ENCODE data around the gene SAMD11.
"Not testable (repeated sequence)": the region's sequence is repeated elsewhere in the genome, so short reads cannot be mapped to it uniquely, and the experiment has no call there.

SAMD11 gene

GRCh38 chr1:974687-975328 lies 51.1 kb downstream of the SAMD11 start:
- DNase-seq (ENCODE audit: low spot score) = no peak

- DNase-seq (ENCODE audit: low spot score) = no peak
Observed at GRCh38 chr1:975365-975764, 51.6 kb downstream of the SAMD11 start.

DNA sequence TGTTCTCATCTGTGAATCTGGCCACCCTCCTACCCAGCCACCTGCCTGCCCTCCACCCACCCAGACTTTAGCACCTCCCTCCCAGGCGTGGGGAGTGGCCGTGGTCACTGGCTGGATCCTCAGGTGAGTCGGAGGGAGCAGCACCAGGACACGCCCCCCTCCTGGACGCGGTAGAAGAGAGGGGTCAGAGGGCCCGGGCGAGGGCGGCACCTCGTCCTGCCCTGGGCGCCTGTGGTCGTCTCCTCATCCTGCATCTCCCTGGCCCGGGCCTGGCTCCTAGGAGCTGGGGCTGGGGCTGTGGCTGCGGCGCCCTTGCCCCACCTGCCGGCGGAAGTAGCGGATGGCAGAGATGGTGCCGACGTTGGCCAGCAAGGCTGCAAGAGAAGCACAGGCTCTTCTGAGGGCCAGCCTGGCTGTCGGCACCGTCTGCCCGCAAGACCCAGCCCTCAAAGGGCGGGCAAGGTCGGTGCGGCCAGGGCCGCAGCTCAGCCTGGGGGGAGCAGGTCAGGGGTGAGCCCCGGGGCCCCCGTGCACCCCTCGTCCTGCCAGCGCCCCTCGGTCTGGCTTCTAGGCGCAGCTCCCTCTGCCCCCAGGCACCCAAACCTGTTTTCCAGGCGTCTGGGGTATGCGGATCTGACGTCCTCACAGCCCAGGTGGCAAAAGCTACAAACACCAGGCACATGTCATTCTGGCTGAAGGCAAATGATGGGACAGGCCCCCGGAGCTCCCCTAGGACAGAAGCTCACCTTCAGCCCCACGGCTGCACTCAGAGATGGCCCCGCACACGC lies 52.4 kb downstream of the SAMD11 start:
- DNase-seq (ENCODE audit: low spot score) = peak; percentile 59

DNA sequence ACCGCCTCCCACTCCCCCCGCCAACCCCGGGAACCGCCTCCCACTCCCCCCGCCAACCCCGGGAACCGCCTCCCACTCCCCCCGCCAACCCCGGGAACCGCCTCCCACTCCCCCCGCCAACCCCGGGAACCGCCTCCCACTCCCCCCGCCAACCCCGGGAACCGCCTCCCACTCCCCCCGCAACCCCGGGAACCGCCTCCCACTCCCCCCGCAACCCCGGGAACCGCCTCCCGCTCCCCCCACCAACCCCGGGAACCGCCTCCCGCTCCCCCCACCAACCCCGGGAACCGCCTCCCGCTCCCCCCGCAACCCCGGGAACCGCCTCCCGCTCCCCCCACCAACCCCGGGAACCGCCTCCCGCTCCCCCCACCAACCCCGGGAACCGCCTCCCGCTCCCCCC lies 53.1 kb downstream of the SAMD11 start:
- DNase-seq (ENCODE audit: low spot score) = not testable (repeated sequence)

- DNase-seq (ENCODE audit: low spot score) = no peak
Observed at GRCh38 chr1:978069-978834, 54.5 kb downstream of the SAMD11 start.

DNA sequence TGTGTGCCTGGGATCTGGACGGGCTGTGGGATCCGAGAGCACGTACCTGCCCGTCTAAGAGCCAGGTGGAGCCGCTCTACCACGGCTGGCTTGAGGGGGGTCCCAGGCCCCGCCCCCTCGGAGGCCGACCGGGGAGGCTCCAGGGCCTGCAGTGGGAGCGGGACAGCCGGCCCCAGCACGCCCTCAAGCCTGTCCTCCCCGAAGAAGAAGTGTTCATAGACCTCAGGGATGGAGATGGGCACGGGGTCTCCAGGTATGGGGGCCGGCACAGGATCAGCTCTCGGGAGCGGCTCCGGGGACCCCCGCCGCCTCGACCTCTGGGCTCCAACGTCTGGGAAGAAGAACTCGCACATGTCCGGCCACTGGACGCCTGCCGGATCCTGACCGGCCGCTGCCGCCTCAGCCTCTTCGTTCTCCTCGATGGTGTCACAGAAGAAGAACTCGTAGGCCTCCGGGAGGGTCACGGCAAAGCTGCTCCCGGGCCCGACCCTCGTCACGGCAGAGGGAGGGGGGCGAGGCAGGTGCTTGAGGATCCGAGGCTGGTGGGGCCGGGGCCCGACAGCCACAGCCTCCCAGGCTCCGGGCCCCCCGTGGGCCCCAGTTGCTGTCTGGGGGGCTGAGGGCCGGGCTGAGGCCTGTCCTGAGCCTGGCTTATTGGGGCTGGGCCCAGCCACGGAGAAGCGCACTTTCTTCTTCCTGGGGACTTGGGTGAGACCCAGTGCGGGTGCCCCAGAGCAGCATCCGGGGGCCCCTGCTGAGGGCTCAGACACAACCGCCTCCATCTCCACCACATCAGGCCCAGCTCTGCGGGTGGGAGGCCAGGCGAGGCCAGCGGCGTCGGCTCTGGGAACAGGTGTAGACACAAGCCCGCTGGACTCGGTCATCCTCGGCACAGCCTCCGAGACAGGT lies 55.4 kb downstream of the SAMD11 start:
- DNase-seq (ENCODE audit: low spot score) = no peak

- DNase-seq (ENCODE audit: low spot score) = no peak
Observed at GRCh38 chr1:979744-980072, 56.0 kb downstream of the SAMD11 start.

DNA sequence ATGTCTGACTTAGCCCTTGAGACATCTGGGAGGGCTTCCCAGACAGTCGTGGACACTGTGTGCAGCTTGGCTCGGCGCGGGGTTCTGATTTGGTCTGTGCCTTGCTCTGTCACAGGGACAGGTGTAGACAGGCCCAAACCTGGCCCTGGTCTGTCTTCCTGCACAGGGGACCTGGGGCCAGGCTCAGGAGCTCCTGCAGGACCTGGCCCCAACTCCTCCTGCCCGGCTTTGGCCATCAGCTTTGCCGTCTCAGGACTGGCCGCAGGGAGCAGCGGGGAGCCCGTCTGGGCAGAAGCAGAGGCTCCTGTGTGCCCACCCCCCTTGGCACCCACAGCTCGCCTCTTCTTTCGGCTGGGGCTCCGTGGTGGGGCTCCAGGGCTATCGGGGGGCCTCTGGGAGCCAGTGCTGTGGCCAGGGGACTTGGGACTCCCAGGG lies 56.4 kb downstream of the SAMD11 start:
- DNase-seq (ENCODE audit: low spot score) = no peak

GRCh38 chr1:980602-981395 lies 57.1 kb downstream of the SAMD11 start:
- no peak for DNase-seq (ENCODE audit: low spot score)

DNA sequence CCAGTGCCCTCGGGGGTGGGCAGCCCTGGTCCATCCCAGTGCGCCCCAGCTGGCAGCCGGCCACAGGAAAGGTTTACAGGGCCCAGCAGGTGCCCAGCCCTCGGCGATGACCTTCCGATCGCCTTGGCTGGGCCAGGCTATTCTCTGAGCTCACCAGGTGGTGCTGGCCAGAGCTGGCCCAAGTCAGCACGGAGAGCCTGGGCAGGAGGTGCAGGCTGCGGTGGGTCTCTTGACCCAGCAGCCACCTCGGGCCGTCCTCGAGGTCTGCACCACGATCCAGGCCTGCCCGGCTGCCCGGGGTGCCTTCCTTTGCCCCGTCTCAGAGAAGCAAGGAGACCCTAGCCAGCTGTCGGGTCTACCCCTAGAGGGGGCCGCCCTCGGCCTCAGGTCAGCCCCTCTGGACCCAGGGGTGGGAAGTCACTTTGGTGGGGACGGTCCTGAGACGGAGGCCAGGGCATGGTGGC lies 57.8 kb downstream of the SAMD11 start:
- no peak for DNase-seq (ENCODE audit: low spot score)

DNA sequence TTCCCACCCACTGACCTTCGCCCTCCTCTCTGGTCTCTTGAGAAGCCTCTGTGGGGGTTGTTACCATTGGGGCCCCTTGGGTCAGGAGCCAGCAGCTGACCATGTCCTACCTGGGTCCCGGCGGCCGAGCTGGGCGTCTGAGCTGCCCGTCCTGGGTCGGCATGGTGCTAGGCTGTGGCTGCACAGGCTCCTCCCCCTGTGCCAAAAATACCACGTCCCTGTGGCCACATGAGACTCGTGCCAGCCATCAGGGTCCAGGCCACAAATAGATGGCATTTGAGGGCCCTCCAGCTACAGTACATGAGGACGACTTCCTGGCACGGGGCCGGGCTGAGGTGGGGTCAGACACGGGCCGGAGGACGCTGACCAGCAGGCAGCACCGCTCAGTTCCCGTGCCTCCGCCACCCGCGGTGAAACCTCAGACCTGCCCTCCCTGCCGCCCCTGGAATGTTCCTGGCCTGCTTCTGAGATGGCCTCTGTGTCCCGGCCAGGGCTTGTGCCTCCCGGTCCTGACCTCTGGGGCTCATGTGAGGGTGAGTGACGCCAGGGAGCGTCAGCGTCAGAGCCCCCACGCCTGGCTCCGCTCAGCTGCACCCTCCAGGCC lies 58.3 kb downstream of the SAMD11 start, which contains the start of gene PERM1:
Gene PERM1, minus strand, starts transcription at position 139 of the 604 bp plus-strand sequence. CDS start 1,064 bp downstream, outside the sequence.
- DNase-seq (ENCODE audit: low spot score) = no peak

DNA sequence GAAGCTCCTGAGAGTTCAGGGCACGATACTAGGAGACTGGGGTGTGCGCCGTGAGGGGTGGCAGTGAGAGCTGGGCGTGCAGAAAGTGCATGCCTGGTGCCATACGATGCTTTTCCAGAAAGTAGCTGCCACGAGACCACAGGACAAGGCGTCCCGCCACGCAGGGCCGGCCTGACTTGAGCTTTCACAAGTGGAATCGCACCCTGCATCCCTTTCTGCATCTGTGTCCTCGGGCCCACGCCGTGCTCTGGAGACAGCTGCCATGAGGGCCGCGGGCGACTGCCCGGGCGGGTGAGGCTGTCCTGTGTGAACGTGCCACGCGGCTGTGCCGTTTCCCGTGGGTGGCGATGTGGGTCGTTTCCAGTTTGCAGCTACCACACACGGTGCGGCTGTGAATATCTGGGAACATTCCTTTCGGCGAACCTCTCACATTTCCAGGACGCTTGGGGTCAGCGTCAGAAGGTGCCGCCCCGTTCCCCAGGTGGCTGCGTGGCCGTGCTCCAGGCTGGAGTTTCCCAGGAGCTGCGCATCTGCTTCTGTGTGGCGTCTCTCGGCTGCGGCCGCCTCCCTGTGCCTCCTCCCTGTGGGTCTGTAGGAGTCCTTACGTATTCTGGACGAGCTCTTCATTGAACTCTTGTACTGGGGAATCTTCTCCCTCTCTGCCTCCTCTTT lies 59.2 kb downstream of the SAMD11 start:
- no peak for DNase-seq (ENCODE audit: low spot score)

DNA sequence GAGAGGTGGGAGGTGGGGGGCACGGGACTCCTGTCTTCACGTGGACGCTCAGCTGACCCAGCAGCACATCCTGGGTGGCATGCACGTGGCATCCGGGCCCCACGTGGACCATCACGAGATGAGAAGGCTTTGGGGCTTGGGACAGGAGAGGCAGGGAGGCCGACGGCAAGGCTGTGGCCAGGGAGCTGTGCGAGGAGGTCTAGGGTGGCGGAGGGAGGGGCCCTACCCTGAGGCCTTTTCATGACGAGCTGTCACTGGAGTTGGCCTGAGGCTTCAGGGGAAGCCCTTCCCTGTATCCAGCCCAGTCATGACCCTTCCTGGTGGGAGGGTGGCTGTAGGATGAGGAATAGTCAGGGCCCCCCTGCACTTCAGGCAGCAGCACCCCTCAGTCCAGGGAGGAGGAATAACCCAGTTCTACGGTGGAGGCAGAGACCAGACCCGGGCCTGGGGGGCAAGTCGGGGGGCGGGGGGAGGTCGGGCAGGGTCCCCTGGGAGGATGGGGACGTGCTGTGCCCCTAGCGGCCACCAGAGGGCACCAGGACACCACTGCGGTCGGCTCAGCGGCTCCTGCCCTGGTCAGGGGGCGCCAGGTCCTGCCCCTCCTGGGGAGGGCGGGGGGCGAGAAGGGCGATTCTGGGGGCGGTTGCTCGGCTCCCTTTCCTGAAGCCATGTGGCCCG lies 60.2 kb downstream of the SAMD11 start:
- DNase-seq (ENCODE audit: low spot score) = no peak

- DNase-seq (ENCODE audit: low spot score) = no peak
Observed at GRCh38 chr1:984476-984814, 60.7 kb downstream of the SAMD11 start.

DNA sequence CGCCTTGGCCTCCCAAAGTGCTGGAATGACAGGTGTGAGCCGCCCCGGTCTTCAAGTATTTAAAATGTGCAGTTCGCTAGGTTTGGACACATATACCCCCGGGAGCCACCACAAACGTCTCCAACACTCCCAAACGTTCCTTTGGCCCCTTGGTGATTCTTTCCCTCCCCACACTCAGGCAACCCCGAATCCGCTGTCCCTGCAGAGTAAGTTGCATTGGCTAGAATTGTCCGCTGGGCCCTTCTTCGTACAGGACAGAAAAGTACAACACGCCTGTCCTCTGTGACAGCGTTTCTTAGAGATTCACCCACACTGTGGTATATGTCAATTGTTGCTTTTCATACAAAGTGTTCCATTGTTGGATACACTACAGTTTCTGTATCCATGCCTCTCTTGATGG lies 61.4 kb downstream of the SAMD11 start:
- DNase-seq (ENCODE audit: low spot score) = no peak

GRCh38 chr1:988061-988460 lies 64.3 kb downstream of the SAMD11 start:
- DNase-seq (ENCODE audit: low spot score) = not testable (repeated sequence)

GRCh38 chr1:991275-991674 lies 67.6 kb downstream of the SAMD11 start:
- not testable (repeated sequence) for DNase-seq (ENCODE audit: low spot score)

GRCh38 chr1:991895-992294 lies 68.2 kb downstream of the SAMD11 start:
- no peak for DNase-seq (ENCODE audit: low spot score)

GRCh38 chr1:992362-992761 lies 68.6 kb downstream of the SAMD11 start:
- no peak for DNase-seq (ENCODE audit: low spot score)
